PC-3 (cell line): ENCODE data around the gene MOAP1. TPM values are rescaled to one million over a fixed set of nuclear protein-coding genes. Genes with fewer than 3 reads are reported as not detected.

Experiments used
- ATAC-seq: fragments of 200-7000 bp; cut with Tn5 transposase; 2 replicates; pipeline ENCODE4 v1.9.1; 2020; ENCODE audit warnings: mild to moderate bottlenecking, moderate library complexity
- BruUV-seq: library from RNA; stranded (reverse); fragments of 400-500 nt; replicated peaks from 2 replicates; lab custom pipeline; 2021; lab: Mats Ljungman, UMichigan
- CTCF ChIA-PET: fragments of 300-600 bp; sonication (Branson Sonifier 250); formaldehyde crosslinking; loops from one replicate; lab custom pipeline; 2022; ENCODE audit warnings: antibody characterized with exemption; lab: Charles Lee
- POLR2A ChIA-PET: fragments of 300-600 bp; sonication (Branson Sonifier 250); formaldehyde crosslinking; loops from one replicate; lab custom pipeline; 2022; ENCODE audit warnings: antibody characterized with exemption; ENCODE audit not compliant: unreplicated experiment; lab: Charles Lee
- DNase-seq: peaks from one replicate; pipeline ENCODE4 v3.0.0-alpha.2; 2015
- H2AFZ ChIP-seq: fragments of 300-600 bp; sonication (generic); 2 replicates; pipeline ENCODE4 v1.6.0; 2016; ENCODE audit warnings: antibody characterized with exemption, low read length
- H3F3A ChIP-seq: fragments of 300-600 bp; sonication (generic); one replicate; pipeline ENCODE4 v1.6.0; 2017; ENCODE audit warnings: antibody characterized with exemption, low read length, control low read depth, mild to moderate bottlenecking; ENCODE audit not compliant: unreplicated experiment
- H3K27ac ChIP-seq: fragments of 300-600 bp; sonication (generic); 2 replicates; pipeline ENCODE4 v1.5.1; 2016; ENCODE audit warnings: mild to moderate bottlenecking, low read length
- H3K27me3 ChIP-seq: fragments of 300-600 bp; sonication (generic); 2 replicates; pipeline ENCODE4 v1.6.1; 2016; ENCODE audit warnings: low read length, mixed read lengths
- H3K36me3 ChIP-seq: fragments of 300-600 bp; sonication (generic); 2 replicates; pipeline ENCODE4 v1.6.1; 2016; ENCODE audit warnings: low read depth, mixed run types, low read length, mixed read lengths
- H3K4me1 ChIP-seq: fragments of 300-600 bp; sonication (generic); 2 replicates; pipeline ENCODE4 v1.5.1; 2016; ENCODE audit warnings: low read length; ENCODE audit not compliant: insufficient read depth
- H3K4me2 ChIP-seq: fragments of 300-600 bp; sonication (generic); 2 replicates; pipeline ENCODE4 v1.6.0; 2016; ENCODE audit warnings: low read length
- H3K4me3 ChIP-seq: fragments of 300-600 bp; sonication (generic); 2 replicates; pipeline ENCODE4 v1.5.1; 2016; ENCODE audit warnings: mild to moderate bottlenecking, low read length, mixed read lengths
- H3K79me2 ChIP-seq: fragments of 300-600 bp; sonication (generic); 2 replicates; pipeline ENCODE4 v1.6.1; 2017; ENCODE audit warnings: low read length, mixed read lengths
- H3K9ac ChIP-seq: fragments of 300-600 bp; sonication (generic); 2 replicates; pipeline ENCODE4 v1.6.0; 2016; ENCODE audit warnings: mild to moderate bottlenecking, low read length
- H3K9me2 ChIP-seq: fragments of 300-600 bp; sonication (generic); replicated peaks from 2 replicates; pipeline ENCODE4 v1.6.1; 2016; ENCODE audit warnings: mixed run types, low read length, mixed read lengths
- H3K9me3 ChIP-seq: fragments of 300-600 bp; sonication (generic); 2 replicates; pipeline ENCODE4 v1.6.1; 2016; ENCODE audit warnings: low read length, mixed read lengths
- H4K20me1 ChIP-seq: fragments of 300-600 bp; sonication (generic); 2 replicates; pipeline ENCODE4 v1.6.1; 2016; ENCODE audit warnings: low read length, mixed read lengths
- EZH2 ChIP-seq: fragments of 300-600 bp; sonication (generic); IDR thresholded peaks from one replicate; pipeline ENCODE4 v1.6.1; 2017; ENCODE audit warnings: antibody characterized with exemption, mild to moderate bottlenecking, low read length; ENCODE audit not compliant: unreplicated experiment
- EZH2phosphoT487 ChIP-seq: fragments of 300-600 bp; sonication (generic); IDR thresholded peaks from 2 replicates; pipeline ENCODE4 v1.6.1; 2018; ENCODE audit warnings: mild to moderate bottlenecking, antibody characterized with exemption, low read length, borderline replicate concordance
- intact Hi-C: fragments of 100-400 bp; cut with micrococcal nuclease; formaldehyde crosslinking; loops from 2 replicates; pipeline ENCODE4 v1.9.0; 2023
- total RNA-seq: library from RNA; depleted of rRNA; stranded (reverse); fragments of >200 nt; gene quantifications from 2 replicates; pipeline ENCODE4 v1.2.3, GENCODE V29; 2014
- TF ChIP-seq, protein P1 (sequence below): fragments of 300-600 bp; sonication (generic); conservative IDR thresholded peaks from 2 replicates; pipeline ENCODE4 v1.5.1; 2017; ENCODE audit warnings: antibody characterized with exemption, low read depth, mild to moderate bottlenecking, low read length

Gene MOAP1
- total RNA-seq, 1 experiment from 2014 or later = 15.6 TPM

DNA sequence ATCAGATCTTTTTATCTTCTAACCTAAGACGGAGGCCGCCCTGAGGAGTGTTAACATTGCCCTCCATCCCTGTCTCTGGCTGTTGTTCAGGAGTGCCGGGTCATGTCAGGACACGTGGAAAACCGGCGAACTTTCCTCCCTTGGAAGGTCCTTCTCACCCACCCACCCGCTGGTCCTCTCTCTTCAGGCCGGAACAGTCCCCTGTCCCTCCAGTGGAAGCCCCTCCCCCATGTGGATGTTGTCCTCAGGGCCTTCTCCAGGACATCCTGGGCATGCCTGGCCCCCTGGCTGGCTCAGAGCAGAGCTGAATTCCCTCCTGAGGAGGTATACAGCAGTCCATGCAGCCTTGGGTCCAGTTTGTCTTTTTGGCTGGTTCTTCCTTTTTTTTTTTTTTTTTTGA lies 48.7 kb downstream of the MOAP1 start:
- Histone ChIP-seq H2AFZ (no peak overlapping the region), H3K9me3 (no peaks in the 10 kb centered on the region), H4K20me1 (no peaks in the 10 kb centered on the region), H3F3A (no peaks in the 10 kb centered on the region), H3K79me2 (no peaks in the 10 kb centered on the region), H3K36me3 (no peaks in the 10 kb centered on the region), H3K4me3 (no peak overlapping the region), H3K9me2 (no peaks in the 10 kb centered on the region), H3K27ac (no peak overlapping the region), H3K4me1 (no peaks in the 10 kb centered on the region; the same call in 1 of the 2 replicates), H3K27me3 (no peaks in the 10 kb centered on the region), H3K4me2 (no peak overlapping the region), H3K9ac (no peak overlapping the region)
- intact Hi-C loops = no loop called here
- CTCF ChIA-PET = no interaction called here
- DNase-seq (no peak), ATAC-seq (no peak)
- POLR2A ChIA-PET = no interaction called here
- no TSS peak for BruUV-seq
- TF ChIP-seq EZH2phosphoT487 = no peak
- TF ChIP-seq EZH2 = no peak
- TF ChIP-seq, protein P1, sequence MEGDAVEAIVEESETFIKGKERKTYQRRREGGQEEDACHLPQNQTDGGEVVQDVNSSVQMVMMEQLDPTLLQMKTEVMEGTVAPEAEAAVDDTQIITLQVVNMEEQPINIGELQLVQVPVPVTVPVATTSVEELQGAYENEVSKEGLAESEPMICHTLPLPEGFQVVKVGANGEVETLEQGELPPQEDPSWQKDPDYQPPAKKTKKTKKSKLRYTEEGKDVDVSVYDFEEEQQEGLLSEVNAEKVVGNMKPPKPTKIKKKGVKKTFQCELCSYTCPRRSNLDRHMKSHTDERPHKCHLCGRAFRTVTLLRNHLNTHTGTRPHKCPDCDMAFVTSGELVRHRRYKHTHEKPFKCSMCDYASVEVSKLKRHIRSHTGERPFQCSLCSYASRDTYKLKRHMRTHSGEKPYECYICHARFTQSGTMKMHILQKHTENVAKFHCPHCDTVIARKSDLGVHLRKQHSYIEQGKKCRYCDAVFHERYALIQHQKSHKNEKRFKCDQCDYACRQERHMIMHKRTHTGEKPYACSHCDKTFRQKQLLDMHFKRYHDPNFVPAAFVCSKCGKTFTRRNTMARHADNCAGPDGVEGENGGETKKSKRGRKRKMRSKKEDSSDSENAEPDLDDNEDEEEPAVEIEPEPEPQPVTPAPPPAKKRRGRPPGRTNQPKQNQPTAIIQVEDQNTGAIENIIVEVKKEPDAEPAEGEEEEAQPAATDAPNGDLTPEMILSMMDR = no peak

DNA sequence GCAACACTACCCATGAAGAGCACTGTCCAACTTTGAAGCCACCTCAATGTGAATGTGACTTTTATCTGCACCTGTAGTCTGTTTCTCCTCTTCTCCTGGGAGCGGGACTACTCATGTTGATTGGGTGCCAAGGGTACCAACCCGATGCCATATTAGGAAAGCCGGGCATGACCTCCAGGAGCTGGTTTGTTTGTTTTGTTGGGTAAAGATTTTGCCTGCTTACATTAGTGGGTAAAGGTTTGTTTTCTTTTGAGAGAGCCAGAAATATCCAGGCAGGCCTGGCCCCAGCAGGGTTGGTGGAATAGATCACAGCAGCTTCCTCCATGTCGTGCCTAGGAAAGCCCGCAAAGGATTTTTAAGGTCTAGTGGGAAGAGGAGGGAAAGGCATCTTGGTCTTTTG lies 49.3 kb downstream of the MOAP1 start:
- no peak overlapping the region for H3K4me3 ChIP-seq
- TF ChIP-seq, protein P1 = no peak
- TF ChIP-seq EZH2phosphoT487 (no peak), EZH2 (no peak)
- no peaks in the 10 kb centered on the region for H3K79me2 ChIP-seq
- H3K9me2 ChIP-seq = no peaks in the 10 kb centered on the region
- no peaks in the 10 kb centered on the region for H3K27me3 ChIP-seq
- no peaks in the 10 kb centered on the region for H3F3A ChIP-seq
- intact Hi-C loops = no loop called here
- H3K4me2 ChIP-seq = no peak overlapping the region
- CTCF ChIA-PET = no interaction called here
- H3K27ac ChIP-seq = no peak overlapping the region
- H3K36me3 ChIP-seq = no peaks in the 10 kb centered on the region
- no TSS peak for BruUV-seq
- H2AFZ ChIP-seq = no peak overlapping the region
- H4K20me1 ChIP-seq = no peaks in the 10 kb centered on the region
- H3K9ac ChIP-seq = no peak overlapping the region
- no peaks in the 10 kb centered on the region; the same call in 1 of the 2 replicates for H3K4me1 ChIP-seq
- peak; percentile 30 for DNase-seq
- ATAC-seq = no peak
- H3K9me3 ChIP-seq = no peaks in the 10 kb centered on the region
- POLR2A ChIA-PET = no interaction called here

DNA sequence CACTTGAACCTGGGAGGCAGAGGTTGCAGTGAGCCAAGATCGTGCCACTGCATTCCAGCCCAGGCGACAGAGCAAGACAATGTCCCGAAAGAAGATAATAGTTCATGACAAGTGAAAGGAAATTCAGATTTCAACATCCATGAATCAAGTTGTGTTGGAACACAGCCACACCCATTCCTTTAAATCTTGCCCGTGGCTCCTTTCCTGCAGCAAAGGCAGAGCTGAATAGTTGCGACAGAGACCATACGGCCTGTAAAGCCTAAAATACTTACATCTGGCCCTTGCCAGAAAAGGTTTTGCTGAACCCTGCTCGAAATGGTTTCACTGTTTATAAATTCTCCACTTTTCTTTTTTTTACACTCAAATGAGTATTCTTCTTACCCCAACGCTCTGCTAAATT lies 51.2 kb downstream of the MOAP1 start:
- POLR2A ChIA-PET = no interaction called here
- ATAC-seq (no peak), DNase-seq (peak; percentile 66)
- no peaks in the 10 kb centered on the region for H3K9me2 ChIP-seq
- no peaks in the 10 kb centered on the region for H4K20me1 ChIP-seq
- BruUV-seq = no TSS peak
- no peaks in the 10 kb centered on the region for H3F3A ChIP-seq
- no peak overlapping the region for H3K4me3 ChIP-seq
- H3K27me3 ChIP-seq = no peaks in the 10 kb centered on the region
- intact Hi-C loops = no loop called here
- H3K36me3 ChIP-seq = no peaks in the 10 kb centered on the region
- H3K4me2 ChIP-seq = no peak overlapping the region
- no peaks in the 10 kb centered on the region for H3K4me1 ChIP-seq
- no peak overlapping the region for H3K9ac ChIP-seq
- H3K9me3 ChIP-seq = no peaks in the 10 kb centered on the region
- H3K79me2 ChIP-seq = no peaks in the 10 kb centered on the region
- no peak for TF ChIP-seq EZH2phosphoT487
- CTCF ChIA-PET = interaction anchor here (1.9 kb wide), 1 partner anchor 20 kb away, joined by 15 read pairs; no protein-coding TSS in a partner anchor
- no peak overlapping the region for H3K27ac ChIP-seq
- H2AFZ ChIP-seq = no peak overlapping the region
